Stimulated activated CD4-positive, alpha-beta T cell treated with anti-CD3 and anti-CD28 coated beads, Interleukin-15, amount 100 ng/mL, for 24 hours (primary cell): ENCODE results near the gene TAF1L.

Experiments used
- DNase-seq: peaks from one replicate; pipeline ENCODE4 v3.0.0-alpha.2; 2020

The TAF1L gene

DNA sequence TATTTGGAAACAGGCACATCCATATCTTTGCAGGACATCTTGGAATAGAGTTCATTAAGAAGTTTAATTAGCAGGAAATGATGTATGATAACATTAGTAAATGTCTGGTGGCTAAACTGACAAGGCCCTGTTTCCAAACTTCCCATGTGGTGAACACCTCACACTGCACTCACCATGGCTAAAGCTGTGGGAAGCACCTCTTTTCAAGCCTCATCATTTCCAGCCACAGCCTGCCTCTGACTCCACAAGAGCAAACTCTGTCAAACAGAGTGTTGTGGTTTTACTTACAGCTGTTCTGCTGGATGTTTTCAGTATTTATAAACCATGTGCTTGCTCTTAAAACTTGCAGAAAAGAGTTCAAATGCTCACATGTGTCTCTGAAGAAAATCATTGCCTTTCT, 47.6 kb downstream of the TAF1L start:
- peak; percentile 12 for DNase-seq

DNA sequence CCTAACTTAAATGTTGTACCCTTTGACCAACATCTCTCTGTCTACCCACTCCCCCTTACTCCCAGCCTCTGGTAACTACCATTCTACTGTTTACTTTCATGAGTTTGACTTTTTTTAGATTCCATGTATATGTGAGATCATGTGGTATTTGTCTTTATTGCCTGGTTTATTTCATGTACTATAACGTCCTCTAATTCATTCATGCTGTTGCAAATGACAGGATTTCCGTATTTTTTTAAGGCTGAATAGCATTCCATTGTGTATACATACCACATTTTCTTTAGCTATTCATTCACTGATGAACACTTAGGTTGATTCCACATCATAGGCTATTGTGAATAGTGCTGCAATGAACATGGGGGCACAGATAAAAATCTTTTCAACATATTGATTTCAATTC, 50.7 kb downstream of the TAF1L start:
- DNase-seq: no peak

DNA sequence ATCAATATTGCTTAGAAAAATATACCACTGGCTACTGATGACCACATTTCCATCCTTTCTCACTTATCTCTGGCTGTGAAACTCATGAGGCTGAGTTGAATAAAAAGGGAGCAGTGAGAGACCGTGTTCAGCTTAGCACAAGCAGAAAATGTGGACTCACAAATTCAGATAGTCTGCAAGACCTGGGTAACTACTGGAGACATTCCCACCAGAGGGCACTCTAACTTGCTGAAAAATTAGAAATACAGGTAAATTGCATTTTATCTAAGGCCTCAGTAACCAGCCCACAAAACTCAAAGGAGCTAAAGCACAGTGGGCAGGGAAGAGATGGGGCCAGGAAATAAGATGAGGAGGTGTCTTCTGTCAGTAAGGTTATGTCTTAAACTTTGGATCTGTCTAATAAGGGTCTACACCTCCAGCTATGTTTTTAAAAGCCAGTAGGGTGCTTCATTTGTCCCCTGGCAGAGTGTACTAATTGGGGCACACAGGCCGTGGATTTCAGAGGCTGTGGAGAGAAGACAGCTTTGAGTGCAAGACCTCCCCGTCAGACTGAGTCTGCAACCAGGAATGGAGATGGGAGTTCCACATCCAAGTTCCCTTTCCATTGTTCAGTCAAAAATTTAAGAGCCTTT, 53.8 kb downstream of the TAF1L start:
- peak; percentile 26 for DNase-seq

DNA sequence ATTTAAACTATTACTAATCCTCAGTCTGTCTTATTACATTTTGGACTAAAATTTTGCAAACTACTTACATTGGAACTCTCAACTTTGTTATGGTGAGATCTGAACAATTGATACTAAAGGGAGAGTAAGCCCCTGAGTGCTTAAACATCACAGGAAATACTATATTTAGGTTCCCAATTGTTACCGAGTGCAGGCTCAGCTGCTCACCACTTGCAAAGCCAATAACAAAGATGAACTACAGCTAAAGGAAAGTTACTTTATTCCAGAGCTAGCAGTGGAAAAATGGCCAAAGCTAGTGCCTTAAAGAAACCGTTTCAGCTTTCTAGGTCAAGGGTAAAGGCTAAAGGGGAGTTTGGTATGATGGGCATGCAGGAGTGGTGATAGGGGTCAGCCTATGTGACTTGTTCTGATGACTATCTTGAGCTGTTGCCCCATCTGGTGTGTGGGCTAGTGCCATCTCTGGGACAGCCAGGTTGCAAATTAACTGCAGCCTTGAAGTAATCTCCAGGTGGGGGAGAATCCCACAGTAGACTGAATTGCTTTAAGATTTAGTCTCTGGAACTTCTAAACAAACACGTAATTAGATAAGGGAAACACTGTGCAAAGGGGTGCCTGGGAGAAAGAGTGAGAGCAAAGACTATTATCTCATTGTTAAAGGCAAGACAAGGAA, 54.7 kb downstream of the TAF1L start:
- no peak for DNase-seq

DNA sequence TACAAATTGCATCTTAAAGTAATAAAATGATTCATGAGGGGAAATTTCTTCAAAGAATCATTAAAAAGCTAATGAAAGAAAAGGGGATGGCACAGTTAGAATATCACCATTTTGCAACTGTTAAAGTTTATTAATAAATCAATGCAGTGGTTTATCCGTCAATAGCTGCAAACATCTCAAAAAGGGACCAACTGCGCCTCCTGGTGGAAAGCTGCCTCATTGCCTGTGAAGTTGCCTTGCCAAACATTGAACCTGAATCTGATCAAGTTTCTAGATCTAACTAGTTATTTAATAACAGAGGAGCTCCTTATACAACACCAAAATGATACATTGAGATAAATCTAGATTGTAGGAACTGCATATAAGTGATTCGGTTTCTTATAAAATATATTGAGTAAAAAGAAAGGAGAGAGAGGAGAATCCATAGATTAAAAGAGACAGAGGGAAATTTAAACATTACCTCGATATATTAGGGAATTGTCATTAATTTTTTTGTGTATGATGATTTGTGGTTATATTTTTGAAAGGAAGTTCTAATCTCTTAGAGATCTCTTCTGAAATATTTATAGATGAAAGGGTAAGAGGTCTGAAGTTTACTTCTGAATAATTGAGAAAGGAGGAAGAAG, 55.6 kb downstream of the TAF1L start:
- peak; percentile 83 for DNase-seq
